ENCODE data around the gene C2CD2. TPM values are rescaled to one million over a fixed set of nuclear protein-coding genes. Genes with fewer than 3 reads are reported as not detected.

The C2CD2 gene
- total RNA-seq, 6 donors from 2014 or later = 9.6 to 34.6 (median 22.0) TPM

DNA sequence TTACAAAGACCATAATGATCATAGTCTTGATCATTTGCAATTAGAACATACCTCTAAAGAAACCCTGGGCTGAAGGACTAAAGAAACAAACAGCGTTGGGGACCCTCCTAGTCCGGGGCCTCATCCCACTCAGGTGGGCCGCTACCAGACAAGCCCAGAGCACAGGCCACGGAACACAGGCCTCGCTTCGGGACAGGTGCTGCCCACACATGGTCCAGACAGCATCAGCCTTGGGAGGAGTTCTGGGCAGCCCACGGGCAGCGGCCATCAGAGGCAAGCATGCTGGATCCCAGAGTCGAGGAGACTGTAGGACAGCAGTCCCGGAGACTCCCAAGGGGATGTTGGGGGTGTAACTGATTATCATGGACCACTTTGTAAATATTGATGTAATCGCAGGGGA, 4.9 kb downstream of the C2CD2 start:
- no peaks in the 10 kb centered on the region for H3K36me3 ChIP-seq
- TF ChIP-seq POLR2AphosphoS5 (IDR thresholded peaks at IDR 0.05) (no peak), EP300 (IDR thresholded peaks at IDR 0.05) (no peak), POLR2A (IDR thresholded peaks at IDR 0.05) (no peak)
- TF ChIP-seq, protein P1, sequence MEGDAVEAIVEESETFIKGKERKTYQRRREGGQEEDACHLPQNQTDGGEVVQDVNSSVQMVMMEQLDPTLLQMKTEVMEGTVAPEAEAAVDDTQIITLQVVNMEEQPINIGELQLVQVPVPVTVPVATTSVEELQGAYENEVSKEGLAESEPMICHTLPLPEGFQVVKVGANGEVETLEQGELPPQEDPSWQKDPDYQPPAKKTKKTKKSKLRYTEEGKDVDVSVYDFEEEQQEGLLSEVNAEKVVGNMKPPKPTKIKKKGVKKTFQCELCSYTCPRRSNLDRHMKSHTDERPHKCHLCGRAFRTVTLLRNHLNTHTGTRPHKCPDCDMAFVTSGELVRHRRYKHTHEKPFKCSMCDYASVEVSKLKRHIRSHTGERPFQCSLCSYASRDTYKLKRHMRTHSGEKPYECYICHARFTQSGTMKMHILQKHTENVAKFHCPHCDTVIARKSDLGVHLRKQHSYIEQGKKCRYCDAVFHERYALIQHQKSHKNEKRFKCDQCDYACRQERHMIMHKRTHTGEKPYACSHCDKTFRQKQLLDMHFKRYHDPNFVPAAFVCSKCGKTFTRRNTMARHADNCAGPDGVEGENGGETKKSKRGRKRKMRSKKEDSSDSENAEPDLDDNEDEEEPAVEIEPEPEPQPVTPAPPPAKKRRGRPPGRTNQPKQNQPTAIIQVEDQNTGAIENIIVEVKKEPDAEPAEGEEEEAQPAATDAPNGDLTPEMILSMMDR (IDR thresholded peaks at IDR 0.05) = no peak
- WGBS, 2 donors = 83 to 88% methylated on average over 6 to 11 of the region's 11 CpGs
- DNase-seq = peak in 1 of 2 donors; percentile 38
- no peaks in the 10 kb centered on the region for H3K27me3 ChIP-seq
- H3K9me3 ChIP-seq = no peaks in the 10 kb centered on the region
- H3K4me1 ChIP-seq = peaks cover 27 to 38% (median 32%) of the 10 kb centered on the region in 4 donors
- no peak overlapping the region for H3K27ac ChIP-seq
- H3K4me3 ChIP-seq = no peak overlapping the region
- no peak for ATAC-seq (ENCODE audit: low FRiP score in 2 of 2)

DNA sequence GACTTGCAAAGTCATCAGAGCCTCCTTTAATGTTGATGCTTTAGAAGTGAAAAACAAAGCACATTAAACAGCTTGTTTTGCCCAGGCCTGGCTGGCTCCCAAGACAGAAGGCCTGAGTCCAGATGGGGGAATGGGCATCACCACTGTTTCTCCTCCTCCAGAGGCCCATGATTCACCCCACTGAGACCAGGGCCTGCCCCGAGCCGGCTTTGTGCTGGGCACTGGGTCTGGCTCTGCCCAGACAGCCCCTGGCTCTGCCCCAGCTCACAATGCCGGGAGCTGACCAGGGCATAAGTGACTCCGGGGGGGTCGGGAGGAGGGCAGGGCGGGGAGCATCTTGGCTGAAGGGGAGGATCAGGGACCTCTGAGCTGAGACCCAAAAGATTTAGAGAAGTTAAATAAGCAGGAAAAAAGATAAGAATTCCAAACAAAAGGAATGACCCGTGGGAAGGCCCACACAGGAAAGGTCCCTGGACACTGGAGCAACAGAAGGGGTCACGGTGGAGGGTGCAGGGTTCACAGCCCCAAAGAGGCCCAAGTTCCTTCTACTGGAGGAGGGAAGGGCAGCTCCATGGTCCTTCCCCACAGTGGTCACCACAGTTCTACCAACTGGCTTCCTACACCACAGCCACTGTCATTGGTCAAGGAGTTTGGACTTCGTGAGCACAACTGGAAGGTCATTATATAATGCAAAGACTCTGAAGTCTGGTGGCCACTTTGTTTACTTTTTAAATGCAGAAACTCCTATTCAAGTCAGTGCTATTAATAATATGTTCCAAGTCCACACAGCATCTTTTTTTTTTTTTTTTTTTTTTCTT, 5.5 kb downstream of the C2CD2 start:
- peaks cover 25 to 33% (median 31%) of the 10 kb centered on the region in 4 donors for H3K4me1 ChIP-seq
- no peaks in the 10 kb centered on the region for H3K27me3 ChIP-seq
- H3K27ac ChIP-seq = peak overlapping the region in 2 of 4 donors; percentile 60 to 63
- DNase-seq (peak in 1 of 2 donors; percentile 50), ATAC-seq (ENCODE audit: low FRiP score in 2 of 2) (no peak)
- TF ChIP-seq POLR2A (IDR thresholded peaks at IDR 0.05) = no peak
- TF ChIP-seq, protein P1 (IDR thresholded peaks at IDR 0.05) = no peak
- no peak for TF ChIP-seq POLR2AphosphoS5 (IDR thresholded peaks at IDR 0.05)
- TF ChIP-seq EP300 (IDR thresholded peaks at IDR 0.05) = no peak
- no peaks in the 10 kb centered on the region for H3K36me3 ChIP-seq
- H3K9me3 ChIP-seq = no peaks in the 10 kb centered on the region
- no peak overlapping the region for H3K4me3 ChIP-seq
- 59 to 68% methylated on average over 7 to 9 of the region's 9 CpGs for WGBS, 2 donors

DNA sequence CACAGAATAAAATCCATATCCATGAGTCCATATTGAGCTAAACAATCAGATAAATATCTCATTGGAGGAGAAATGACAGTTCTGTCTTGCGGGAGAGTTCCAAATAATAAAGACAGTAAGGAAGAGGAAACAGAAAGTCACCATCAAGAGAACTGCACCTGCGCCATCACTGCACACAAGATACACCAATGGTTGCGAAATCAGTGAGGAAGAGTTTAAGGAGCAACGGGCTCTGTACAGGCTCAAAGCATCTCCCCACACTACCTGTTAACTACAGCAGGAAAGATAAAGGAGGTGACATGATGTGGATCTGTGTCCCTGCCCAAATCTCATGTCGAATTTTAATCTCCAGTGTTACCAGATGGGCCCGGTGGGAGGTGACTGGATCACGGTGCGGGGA, 7.8 kb downstream of the C2CD2 start:
- Histone ChIP-seq H3K36me3 (no peaks in the 10 kb centered on the region), H3K4me3 (no peak overlapping the region), H3K27ac (no peak overlapping the region), H3K9me3 (no peaks in the 10 kb centered on the region), H3K27me3 (no peaks in the 10 kb centered on the region), H3K4me1 (peaks cover 5 to 14% (median 12%) of the 10 kb centered on the region in 4 donors)
- no peak for TF ChIP-seq POLR2AphosphoS5 (IDR thresholded peaks at IDR 0.05)
- TF ChIP-seq POLR2A (IDR thresholded peaks at IDR 0.05) = no peak
- no peak for ATAC-seq (ENCODE audit: low FRiP score in 2 of 2)
- WGBS, 2 donors = 84 to 90% methylated on average over 8 of the region's 8 CpGs
- DNase-seq = no peak

DNA sequence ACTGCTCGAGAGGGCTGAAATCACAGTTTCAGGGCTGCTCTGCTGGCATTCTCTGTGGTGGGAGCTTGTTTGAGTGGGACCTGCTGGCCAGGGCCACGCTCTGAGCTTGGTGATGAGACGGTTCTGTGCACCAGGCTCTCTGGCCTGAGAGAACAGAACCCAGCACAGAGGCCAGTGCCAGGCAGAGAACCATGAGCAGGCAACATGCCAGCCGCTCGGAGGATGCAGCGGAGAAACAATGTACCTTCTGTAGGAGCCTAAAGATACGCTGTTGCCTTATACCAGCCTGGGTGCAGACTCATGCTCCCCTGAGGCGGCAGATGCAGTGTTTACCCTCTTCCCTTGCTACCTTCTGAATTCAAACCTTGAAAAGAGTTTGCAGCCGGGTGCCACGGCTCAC, 10.0 kb downstream of the C2CD2 start:
- Histone ChIP-seq H3K4me1 (peaks cover 1 to 13% (median 9%) of the 10 kb centered on the region in 4 donors), H3K9me3 (no peaks in the 10 kb centered on the region), H3K4me3 (no peak overlapping the region), H3K27ac (no peak overlapping the region), H3K27me3 (no peaks in the 10 kb centered on the region), H3K36me3 (peaks cover 0 to 10% (median 0%) of the 10 kb centered on the region in 4 donors)
- no peak for ATAC-seq (ENCODE audit: low FRiP score in 2 of 2)
- TF ChIP-seq POLR2A (IDR thresholded peaks at IDR 0.05) (no peak), EP300 (IDR thresholded peaks at IDR 0.05) (no peak), POLR2AphosphoS5 (IDR thresholded peaks at IDR 0.05) (no peak)
- TF ChIP-seq, protein P1 (IDR thresholded peaks at IDR 0.05) = no peak
- no peak for DNase-seq
- WGBS, 2 donors = 96 to 98% methylated on average over 10 of the region's 10 CpGs

DNA sequence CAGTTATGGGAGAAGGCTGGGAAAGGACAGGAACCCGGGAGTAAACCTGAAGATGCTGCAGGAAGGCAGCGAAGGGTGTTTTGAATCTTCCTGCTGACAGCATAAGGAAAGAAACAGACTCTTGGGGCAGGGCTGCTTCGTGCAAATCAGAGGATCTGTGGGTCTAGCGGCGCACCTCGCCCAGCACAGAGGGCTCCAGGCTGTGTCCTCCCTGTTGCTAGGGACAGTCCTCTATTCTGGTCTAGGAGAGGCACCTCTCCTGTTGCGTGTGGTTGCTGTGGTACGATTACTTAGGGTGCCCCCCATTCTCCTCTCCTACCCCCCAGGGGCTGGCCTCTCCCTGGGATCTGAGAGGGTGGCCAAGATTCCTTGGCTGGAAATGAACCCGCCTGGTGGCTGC, 11.4 kb downstream of the C2CD2 start:
- H3K9me3 ChIP-seq = no peaks in the 10 kb centered on the region
- H3K4me1 ChIP-seq = peaks cover 0 to under 1% (median 0%) of the 10 kb centered on the region in 4 donors
- H3K36me3 ChIP-seq = peaks cover 0 to 12% (median 0%) of the 10 kb centered on the region in 4 donors
- 85 to 87% methylated on average over 6 to 8 of the region's 9 CpGs for WGBS, 2 donors
- DNase-seq = no peak
- TF ChIP-seq POLR2A (IDR thresholded peaks at IDR 0.05) = no peak
- TF ChIP-seq POLR2AphosphoS5 (IDR thresholded peaks at IDR 0.05) = no peak
- TF ChIP-seq, protein P1 (IDR thresholded peaks at IDR 0.05) = no peak
- TF ChIP-seq EP300 (IDR thresholded peaks at IDR 0.05) = no peak
- no peak overlapping the region for H3K27ac ChIP-seq
- H3K27me3 ChIP-seq = no peaks in the 10 kb centered on the region
- ATAC-seq (ENCODE audit: low FRiP score in 2 of 2) = no peak
- no peak overlapping the region for H3K4me3 ChIP-seq
